MV-4-11 (cell line): ENCODE data around the gene CTTN.
A peak's percentile ranks its signal among the peaks of the same experiment; 100 is the strongest.

Experiments
- DNase-seq: peaks from one replicate; lab custom pipeline; 2025; lab: John Stamatoyannopoulos, UW

Gene CTTN

DNA sequence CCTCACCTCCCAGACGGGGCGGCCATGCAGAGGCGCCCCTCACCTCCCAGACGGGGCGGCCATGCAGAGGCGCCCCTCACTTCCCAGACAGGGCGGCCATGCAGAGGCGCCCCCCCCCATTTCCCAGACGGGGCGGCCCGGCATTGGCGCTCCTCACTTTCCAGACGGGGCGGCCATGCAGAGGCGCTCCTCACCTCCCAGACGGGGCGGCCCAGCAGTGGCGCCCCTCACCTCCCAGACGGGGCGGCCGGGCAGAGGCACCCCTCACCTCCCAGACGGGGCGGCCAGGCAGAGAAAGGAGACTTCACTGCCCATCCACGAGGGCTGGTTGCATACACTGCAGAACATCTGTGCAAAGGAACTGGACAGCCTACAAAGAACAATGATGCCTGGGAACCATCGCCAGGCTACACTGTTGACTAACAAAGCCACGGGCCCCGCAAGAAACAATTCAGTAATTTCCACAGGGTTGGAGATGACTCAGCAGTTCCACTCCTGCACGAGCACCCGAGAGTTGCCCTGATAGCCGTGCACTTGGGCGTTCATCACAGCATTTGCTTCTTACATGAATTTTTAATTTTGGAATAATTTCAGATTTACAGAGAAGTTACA, 58.7 kb downstream of the CTTN start:
- peak; percentile 66 for DNase-seq

DNA sequence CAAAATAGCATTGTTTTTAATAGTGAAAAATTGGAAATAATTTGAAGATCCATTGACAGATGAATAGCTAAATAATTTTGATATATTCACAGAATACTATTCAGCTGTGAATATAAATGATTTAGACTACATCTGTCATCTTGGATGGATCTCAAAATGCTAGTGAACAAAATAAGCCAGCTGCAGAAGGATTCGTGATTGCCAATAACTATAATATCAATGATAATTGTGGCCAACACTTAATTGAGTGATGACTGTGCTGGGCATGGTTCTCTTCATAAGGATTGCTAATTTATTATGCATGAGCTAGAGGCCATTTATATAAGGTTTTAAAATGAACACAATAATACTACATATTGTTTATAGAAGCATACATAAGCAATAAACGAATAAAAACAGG, 60.4 kb downstream of the CTTN start:
- DNase-seq, result no peak

DNA sequence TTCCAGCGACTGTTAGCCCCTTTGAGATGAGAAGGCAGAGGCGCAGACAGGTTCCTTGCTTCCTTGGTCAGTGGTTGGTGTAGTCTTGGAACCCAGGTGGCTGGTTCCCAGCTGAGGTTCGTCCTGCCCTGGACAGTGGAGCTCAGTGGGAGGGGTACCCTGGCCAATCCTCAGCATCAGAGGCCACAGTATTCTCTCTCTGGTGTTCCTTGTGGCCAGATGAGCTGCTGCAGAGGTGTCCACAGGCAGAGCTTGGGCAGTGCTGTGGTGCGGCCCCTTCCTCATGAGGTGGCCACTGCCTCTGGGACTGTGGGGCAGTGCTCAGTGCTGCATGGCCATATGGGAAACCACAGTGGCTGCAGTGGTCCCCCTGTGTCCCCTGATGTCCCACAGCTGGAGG, 61.8 kb downstream of the CTTN start:
- no peak for DNase-seq

DNA sequence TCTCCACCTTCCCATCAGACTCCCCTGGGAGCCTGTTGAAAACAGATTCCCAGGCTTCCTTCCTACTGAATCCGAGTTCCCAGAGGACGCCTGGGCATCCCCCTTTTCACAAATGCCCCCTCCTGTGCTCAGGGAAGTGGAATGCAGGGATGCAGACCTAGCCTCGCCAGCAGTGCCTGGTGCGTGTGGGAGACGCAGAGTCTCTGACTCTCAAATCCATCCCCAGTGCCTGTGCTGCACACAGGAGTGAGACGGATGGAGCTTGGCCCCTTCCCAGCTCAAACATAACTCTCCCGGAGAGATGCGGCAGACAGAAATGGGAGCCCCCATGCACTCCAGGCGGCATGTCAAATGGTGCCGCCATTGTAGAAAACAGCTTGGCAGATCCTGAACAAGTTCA, 62.6 kb downstream of the CTTN start:
- DNase-seq, result no peak

DNA sequence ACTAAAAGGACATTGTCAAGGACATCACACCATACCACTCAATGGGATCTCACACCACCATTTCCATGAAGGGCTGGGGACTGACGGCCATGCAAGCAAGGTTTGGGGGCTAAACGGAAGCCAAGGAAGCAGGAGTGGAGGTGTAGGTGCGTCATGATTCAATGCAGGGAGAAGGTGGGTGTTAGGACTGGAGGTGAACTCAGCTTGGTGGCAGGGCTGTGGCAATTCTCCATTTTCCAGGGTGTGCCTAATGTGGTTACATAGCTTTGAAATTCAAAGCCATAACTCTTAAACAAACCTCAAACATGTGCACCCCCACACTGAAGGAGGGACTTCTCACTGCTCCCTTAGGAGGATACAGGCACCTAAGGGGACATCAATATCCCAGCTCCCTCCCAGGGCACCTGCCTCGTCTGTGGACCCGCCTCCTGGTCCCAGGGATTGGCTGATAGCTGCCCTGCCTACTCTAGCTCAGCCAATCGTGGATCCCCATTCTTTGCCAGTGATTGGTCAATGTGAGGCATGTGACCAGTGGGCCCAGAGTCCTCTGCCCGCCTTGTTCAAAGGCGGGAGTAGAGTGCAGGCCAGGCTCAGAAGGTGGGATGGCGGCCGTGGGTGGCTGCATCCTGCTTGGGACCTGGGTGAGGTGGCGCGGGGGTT, 64.6 kb downstream of the CTTN start:
- DNase-seq, result no peak

DNA sequence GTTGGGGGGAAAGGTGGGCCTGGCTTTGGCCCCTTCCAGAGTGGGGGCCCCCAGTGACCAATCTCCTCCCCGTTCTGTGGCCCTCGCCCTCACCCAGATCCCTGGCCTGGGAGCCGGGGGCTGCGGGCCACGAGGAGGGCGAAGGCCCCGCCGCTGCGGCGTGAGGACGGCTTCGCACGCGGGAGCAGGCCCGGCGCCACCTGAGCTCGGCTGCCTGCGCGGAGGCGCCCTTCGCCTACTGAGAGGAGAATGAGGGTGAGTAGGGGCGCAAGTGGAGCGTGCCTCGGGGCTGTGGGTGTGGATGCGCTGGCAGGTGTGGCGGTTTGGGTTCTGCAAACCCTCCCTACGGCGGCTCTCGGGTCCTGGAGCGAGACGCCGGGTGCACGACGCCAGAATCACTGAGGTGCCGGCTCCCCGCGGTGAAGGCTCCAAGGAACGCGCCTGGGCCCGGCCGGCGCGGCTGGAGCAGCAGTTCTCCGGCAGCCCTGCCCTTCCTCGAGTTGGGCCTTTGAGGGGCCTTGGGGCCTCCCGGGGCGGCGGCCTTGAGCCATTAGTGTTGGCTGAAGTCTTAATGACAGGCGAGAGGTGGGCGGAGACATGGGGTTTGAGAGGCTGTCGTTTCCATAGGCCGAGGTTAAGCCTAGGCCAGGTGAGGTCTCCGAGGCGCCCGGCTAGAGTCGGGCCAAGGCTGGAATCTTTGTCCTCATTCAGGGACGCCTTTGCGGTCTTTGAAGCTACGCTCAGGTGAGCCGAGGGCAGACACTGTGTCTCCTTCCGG, 65.3 kb downstream of the CTTN start:
- no peak for DNase-seq

DNA sequence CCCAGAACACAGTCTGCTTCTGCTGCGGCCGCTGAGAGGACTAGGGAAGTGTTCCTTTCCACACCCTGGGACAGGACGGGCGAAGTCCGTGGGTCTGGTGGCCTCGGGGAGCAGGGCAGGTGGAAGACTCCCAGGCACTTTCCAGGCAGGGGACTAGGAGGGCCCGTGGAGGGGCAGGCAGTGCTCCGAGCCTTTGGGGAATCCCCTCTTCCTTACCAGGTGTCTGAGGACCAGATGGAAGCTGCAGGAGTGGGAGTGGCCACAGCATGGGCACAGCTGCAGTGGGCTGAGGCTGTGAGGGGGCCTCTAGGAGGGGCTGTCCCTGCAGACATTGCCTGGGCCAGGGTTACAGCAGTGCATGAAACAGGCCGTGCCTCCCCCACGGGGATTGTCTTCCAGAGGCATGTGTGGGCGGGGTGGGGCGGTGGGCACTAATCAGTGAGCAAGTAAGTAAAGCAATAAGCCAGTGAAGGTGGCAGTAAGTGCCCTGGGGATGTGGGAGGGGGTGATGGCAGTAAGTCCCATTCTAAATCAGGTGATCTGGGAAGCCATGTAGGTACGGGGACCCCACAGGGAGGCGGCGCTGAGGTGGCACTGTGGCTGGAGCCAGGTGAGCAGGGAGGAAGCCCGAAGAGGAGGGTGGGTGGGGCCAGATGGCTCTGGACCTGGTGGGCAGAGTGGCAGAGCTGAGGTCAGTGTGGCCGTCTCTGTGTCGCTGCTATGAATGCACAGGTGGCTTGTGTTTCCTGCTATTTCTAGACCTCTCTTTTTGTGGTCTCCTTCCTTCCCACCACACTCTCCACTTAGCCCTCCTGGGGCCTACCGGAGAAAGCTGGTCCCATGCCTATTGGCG, 66.4 kb downstream of the CTTN start:
- no peak for DNase-seq

DNA sequence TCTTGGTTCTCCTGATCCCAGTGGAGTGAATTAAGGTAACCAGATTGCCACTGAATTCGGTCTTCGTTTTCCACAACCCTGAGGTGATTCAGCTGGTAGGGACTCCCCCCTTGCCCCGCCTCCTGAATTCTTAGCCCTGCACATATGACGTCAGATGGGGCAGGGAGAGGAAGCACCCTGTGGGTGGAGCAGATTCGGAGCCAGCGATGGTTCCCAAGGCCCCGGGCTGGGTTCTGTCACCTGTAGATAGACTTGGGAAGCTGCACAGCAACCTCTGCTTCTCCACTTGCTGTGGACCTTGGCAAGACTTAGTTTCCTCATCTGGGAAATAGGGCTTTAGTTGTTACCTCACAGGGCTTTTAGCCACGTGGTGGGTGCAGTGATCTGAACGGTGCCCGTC, 67.8 kb downstream of the CTTN start:
- no peak for DNase-seq

DNA sequence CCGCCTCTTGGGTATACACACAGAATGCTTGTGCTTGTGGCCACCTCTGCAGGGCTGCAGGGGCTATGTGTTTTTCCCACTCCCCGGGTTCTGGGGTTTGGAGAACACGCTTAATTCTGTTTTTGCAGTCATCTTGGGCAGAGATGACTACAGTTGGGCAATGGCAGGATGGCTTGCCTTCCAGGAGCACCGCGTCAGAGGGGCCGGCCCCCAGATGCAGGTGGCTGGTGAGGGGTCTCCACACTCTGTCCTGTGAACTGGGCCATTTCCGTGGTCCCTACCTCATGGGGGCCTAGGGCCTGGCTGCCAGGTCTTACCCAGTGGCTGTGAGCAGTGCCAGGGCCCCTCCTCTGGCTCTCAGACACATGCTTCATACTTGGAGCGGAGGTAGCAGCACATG, 68.3 kb downstream of the CTTN start:
- DNase-seq, result no peak

DNA sequence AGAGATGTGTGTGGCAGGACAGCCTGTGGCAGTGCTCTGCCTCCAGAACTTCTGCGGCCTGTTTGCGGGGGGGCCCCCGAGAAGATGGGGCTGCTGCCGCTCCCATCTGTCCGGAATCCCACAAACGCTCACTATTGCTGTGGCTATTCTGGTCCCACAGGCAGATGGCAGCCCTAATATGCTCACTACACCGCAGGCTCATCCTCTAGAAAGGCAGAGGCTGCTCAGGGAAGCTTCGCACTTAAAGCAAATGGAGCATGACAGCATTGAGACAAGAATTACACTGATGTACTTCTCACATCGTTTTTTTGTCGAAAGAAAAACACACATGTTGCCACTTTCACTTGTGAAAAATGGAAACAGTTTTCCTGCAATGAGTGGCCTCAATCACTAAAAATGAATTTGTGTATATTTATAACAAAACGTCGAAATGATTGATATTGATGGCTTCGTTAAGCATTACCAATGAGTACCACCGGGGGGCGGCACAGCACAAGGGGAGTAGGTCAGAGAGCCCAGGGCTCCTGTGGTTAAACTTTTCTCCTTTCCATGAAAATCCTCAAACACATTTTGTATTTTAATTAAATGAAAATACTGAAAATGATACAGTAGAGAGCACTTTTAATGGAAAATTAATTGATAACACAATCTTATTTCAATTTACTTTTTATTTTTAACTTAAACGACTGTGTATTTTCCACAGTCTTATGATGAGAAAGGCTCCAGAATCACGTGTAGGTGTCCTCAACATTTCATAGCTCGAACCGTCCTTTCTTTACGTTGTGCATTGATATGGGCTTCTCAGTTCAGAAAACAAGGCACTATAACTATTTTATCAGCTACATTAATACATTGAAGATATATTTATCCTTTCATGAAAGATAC, 69.1 kb downstream of the CTTN start:
- peak; percentile 24 for DNase-seq

DNA sequence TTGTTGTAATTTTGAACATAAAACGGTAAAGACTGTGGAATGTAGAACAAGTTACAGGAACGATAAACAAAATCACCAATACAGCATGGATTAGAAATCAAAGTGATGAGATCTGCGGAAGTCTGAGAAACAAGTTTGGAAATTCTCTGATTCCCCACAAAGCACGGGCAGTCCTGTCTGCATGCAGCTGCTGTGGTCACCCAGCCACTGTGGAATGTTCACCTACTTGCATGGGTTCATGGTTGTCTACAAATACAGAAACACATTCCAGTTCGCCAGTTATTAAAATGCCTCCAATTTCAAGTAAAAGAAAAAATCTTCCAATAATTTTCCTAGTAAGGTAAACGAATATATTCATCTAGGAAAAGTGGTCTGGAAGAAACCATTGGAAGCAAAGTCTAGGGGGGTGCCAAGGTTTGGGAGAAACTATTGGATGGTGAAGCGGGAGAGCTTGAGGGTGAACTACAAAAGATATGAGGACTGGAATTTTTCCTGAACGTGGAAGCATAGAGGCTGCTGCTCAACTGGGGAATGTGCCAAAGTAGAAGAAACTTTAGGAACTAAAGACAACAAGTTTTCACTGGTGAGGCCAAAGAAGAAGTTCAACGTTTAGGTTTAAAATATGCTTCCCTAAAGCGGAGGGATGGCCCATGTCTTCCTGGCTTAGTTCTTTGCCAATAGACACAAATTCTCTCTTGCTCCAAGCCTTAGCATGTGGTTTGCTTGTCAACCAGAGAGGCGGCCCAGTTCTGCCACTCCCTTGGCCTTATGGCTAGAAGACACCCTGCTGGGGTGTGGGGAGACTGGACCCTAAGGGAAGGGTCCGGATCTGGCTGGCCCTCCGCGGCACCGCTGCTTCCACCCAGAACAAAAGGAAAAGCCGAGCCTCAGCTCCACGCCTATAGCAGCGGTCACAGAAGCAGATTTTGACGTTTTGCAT, 70.2 kb downstream of the CTTN start:
- peak; percentile 73 for DNase-seq

DNA sequence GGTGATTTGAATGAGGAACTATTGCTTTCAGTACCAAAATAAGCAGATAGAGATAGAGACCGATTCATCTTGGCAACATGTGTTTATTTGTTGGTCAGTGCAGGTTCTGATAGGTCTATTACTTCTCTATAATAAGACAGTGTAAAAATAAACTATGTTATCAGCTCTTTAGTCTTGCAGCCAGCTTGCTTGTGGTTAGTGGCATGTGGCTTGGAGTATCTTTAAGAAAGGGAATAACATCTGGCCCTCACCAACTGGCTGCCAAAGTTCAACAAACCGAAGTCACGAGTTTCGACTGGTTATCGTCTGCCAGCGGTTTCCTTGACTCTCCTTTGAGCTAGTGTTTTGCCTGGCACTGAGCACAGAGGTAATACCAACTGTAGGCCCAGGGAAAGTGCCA, 71.8 kb downstream of the CTTN start:
- DNase-seq, result peak; percentile 99

DNA sequence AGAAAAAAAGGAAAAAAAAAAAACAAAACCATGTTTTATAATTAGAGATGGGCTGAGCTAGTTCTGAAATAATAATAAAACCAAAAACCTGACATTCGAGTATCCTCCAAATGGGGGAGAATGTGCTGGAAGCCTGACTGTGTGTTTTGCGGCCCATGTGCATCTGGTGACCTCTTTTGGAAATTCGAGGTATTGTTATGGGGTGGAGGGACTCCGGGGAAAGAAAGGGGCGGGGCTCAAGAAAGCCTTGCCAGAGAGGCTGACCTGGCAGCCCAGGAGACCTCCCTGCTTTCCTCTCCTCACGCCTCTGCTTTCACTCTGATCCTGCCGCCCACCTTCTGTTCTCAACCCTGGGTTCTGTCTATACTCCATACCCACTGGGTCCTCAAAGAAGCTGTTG, 72.9 kb downstream of the CTTN start:
- peak; percentile 68 for DNase-seq

DNA sequence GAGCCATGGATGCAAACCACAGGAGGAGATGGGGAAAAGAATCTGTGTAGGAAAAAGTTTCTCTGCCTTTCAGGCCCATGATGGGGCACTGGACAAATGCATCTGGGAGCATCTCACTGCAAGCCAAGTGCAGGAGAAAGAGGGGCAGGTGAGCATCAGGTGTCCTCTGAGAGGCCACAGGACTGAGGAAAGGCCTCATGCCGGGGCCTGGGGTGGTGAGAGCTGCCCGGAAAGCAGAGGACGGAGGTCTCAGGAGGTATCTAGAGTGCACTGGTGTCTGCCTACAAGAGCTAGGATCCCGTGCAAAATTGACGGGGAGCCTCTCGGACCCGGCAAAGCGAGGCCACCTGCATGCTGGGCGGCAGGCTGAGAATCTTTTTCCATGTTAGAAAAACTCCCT, 73.9 kb downstream of the CTTN start:
- DNase-seq, result no peak

DNA sequence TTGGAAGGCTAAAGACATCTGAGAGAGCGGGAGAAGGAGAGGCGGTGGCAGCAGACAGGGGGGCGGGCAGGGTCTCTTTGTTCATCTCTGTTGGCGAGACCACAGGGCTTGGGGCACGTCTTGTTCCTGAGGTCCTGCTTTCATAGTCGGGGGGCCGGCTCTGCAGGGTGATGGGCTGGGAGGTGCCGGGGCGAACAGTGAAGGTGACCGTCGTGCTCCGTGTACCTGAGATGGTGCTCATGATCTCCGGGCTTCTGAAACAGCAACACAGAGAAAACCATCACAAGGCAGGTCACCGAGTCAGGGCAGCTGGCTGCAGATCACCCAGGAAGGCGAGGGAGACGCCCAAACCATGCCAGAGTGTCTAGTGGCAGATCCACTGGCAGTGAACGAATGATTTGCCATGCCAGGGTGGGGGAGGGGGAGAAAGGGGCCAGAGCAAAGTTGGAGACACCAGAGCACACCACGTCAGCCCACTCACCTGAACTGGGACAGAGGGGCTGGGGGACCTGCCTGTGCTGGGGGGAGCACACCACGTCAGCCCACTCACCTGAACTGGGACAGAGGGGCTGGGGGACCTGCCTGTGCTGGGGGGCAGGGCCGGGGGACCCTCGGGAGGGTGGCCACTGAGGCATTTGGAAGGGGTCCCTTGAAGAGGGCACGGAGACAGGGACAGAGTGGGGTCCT, 75.0 kb downstream of the CTTN start:
- DNase-seq, result no peak

DNA sequence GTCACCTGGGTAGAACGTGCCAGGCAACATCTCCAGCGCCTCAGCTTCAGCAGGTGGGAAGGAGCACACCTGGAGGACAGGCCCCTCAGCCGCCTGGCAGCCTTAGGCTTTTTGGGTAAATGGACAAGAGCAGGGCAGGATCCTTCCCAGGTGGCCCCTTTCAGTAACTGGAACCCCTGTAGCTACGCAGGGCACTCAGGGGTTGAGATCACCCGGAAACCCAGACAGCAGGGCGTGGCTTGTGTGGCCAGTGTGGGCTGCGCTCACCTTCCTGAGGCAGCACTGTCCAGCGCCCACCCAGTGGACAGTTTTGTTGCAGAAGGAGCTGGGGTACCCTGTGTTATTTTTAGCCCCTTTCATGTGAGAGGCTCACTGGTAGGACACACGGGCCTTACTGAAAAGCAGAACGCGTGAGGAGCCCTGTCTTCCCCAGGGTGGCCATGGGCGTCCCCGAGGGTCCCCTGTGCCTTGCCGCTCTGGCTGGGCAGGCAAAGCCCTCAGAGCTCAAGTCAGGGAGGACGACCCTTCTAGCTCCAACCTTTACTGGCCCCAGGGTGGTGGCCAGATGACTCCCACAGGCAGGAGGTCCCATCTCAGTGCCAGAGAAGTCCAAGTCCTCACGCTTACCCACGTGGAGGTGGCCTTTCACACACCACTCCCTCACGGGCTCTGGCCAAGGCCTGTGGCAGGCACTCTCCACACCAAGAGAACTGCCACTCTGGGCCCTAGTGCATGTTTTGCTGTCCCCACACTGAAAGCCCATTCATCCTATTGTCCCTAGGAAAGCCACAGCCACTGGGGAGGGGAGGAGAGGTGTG, 75.8 kb downstream of the CTTN start:
- no peak for DNase-seq

DNA sequence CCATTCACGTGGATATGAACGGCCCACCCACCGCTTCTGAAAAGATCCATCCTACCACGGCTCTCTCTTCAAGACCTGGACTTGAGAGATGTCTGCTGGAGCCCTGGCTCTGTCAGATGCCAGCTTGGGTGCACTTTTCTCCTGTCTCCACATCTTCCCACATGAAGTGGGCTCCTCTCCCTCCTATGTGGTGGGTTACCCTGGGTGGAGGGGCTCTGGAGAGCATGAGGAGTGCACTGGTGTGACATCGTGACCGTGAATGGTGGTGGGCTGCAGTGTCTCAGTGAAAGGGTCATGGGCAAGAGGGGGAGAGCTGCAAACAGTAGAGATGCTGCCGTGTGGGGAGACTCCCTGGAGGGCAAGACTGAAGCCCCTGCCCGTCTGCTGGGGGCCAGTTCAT, 76.4 kb downstream of the CTTN start:
- DNase-seq, result no peak

DNA sequence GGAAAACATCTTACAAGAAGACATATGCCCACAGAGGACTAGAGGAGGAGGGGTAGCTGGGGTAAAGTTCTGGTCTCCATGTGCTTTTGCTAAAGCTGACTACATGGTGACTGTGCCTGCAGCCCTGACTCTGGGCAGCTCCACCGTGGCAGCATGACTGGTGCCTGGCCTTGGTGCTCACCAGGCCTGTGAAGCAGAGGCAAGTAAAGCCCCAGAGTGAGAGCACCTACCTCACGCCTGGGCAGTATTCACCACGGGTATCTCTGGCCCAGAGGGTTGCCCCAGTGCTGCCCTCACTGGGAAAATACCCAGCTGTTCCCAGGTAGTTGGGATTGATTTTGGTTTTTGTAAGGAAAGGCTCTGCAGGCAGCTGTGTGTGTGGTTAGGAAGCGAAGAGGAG, 78.3 kb downstream of the CTTN start:
- no peak for DNase-seq

DNA sequence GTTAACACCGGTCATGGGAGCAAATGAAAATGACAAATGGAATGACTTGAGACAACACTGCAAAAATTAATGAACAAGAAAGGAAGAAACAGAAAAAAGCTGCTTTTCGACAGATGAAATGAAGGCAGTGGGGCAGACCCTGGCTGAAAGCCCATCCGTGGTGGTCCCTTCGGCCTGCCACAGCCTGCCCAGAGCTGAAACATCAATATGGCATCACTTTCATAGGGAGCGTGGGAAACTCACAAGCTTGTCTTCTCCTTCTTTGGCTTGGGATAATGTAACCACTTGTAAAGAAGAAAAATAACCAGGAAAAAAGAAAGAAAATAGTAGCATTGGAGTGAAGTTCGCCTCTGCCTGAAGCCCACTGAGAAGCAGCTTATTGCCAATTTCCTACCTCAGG, 78.8 kb downstream of the CTTN start:
- no peak for DNase-seq
